Stimulated activated CD4-positive, alpha-beta T cell treated with anti-CD3 and anti-CD28 coated beads, TNF-alpha, amount 100 ng/mL, for 4 hours (primary cell): ENCODE data around the gene CD226.
"Not testable (repeated sequence)": the region's sequence is repeated elsewhere in the genome, so short reads cannot be mapped to it uniquely, and the experiment has no call there.

Experiments used
- DNase-seq, 3 experiments: peaks; one replicate each; pipeline ENCODE4 v3.0.0-alpha.2; 2020; ENCODE audit warnings: low read depth in 3 of 3

The CD226 gene

GRCh38 chr18:69908838-69909237 is 38.8 kb downstream of the CD226 start:
- no peak for DNase-seq

GRCh38 chr18:69906765-69907164 is 40.9 kb downstream of the CD226 start:
- DNase-seq, result no peak

GRCh38 chr18:69900941-69901340 is 46.7 kb downstream of the CD226 start:
- DNase-seq, result no peak

GRCh38 chr18:69899154-69899923 is 48.3 kb downstream of the CD226 start:
- DNase-seq, result not testable (repeated sequence)

- DNase-seq, result no peak
These were observed 49.3 kb downstream of the CD226 start for GRCh38 chr18:69898241-69898861.

- no peak for DNase-seq
These were observed 50.1 kb downstream of the CD226 start for GRCh38 chr18:69897397-69898108.

- no peak for DNase-seq
These were observed 52.3 kb downstream of the CD226 start for GRCh38 chr18:69895066-69896047.

GRCh38 chr18:69894467-69894866 is 53.2 kb downstream of the CD226 start:
- no peak for DNase-seq

GRCh38 chr18:69890558-69890957 is 57.1 kb downstream of the CD226 start:
- no peak for DNase-seq

GRCh38 chr18:69889009-69889408 is 58.7 kb downstream of the CD226 start:
- no peak for DNase-seq

- no peak for DNase-seq
These were observed 60.4 kb downstream of the CD226 start for GRCh38 chr18:69887256-69887655.

GRCh38 chr18:69885841-69886531 is 61.7 kb downstream of the CD226 start:
- no peak for DNase-seq

GRCh38 chr18:69885355-69885754 is 62.3 kb downstream of the CD226 start:
- no peak for DNase-seq

GRCh38 chr18:69883781-69884180 is 63.9 kb downstream of the CD226 start:
- DNase-seq, result no peak

- DNase-seq, result no peak
These were observed 64.6 kb downstream of the CD226 start for GRCh38 chr18:69882965-69883668.

- no peak for DNase-seq
These were observed 67.6 kb downstream of the CD226 start for GRCh38 chr18:69880083-69880482.

GRCh38 chr18:69879051-69879450 is 68.6 kb downstream of the CD226 start:
- DNase-seq, result not testable (repeated sequence)

GRCh38 chr18:69878213-69878933 is 69.3 kb downstream of the CD226 start:
- DNase-seq, result no peak

GRCh38 chr18:69876490-69876889 is 71.2 kb downstream of the CD226 start:
- no peak for DNase-seq

- DNase-seq, result no peak
These were observed 73.6 kb downstream of the CD226 start for GRCh38 chr18:69874058-69874457.
